Neural cell (in vitro differentiated cells): ENCODE data around the gene ATE1. TPM values are rescaled to one million over a fixed set of nuclear protein-coding genes. Genes with fewer than 3 reads are reported as not detected.
"Not testable (repeated sequence)": the region's sequence is repeated elsewhere in the genome, so short reads cannot be mapped to it uniquely, and the experiment has no call there.

Experiments
- H2AFZ ChIP-seq: fragments of 200-600, 300-800 bp; sonication (generic), shearing (Covaris generic); 2 replicates; pipeline ENCODE4 v1.6.0; 2014; ENCODE audit warnings: low read depth, mild to moderate bottlenecking, antibody characterized with exemption, low read length, moderate library complexity
- H3F3A ChIP-seq: fragments of 200-600 bp; shearing (Covaris generic); 2 replicates; pipeline ENCODE4 v1.6.1; 2016; ENCODE audit warnings: mild to moderate bottlenecking, moderate library complexity, mixed read lengths, antibody characterized with exemption, low read length; ENCODE audit not compliant: insufficient read depth, poor library complexity, severe bottlenecking
- H3K27ac ChIP-seq: fragments of 200-600, 300-800 bp; sonication (generic), shearing (Covaris generic); 2 replicates; pipeline ENCODE4 v1.5.1; 2014; ENCODE audit warnings: mild to moderate bottlenecking, low read length, moderate library complexity
- H3K27me3 ChIP-seq: fragments of 300-800, 200-600 bp; sonication (generic), shearing (Covaris generic); 2 replicates; pipeline ENCODE4 v1.6.0; 2014; ENCODE audit warnings: mild to moderate bottlenecking, low read depth, low read length, moderate library complexity; ENCODE audit not compliant: insufficient read depth
- H3K36me3 ChIP-seq: fragments of 300-800, 200-600 bp; sonication (generic), shearing (Covaris generic); 2 replicates; pipeline ENCODE4 v1.5.1; 2014; ENCODE audit warnings: mild to moderate bottlenecking, antibody characterized with exemption, low read length, moderate library complexity; ENCODE audit not compliant: insufficient read depth
- H3K4me2 ChIP-seq: fragments of 300-800, 200-600 bp; sonication (generic), shearing (Covaris generic); 2 replicates; pipeline ENCODE4 v1.6.0; 2014; ENCODE audit warnings: mild to moderate bottlenecking, low read length
- H3K4me3 ChIP-seq: fragments of 300-800, 200-600 bp; sonication (generic), shearing (Covaris generic); 2 replicates; pipeline ENCODE4 v1.5.1; 2014; ENCODE audit warnings: mild to moderate bottlenecking, low read length, moderate library complexity
- H3K79me2 ChIP-seq: fragments of 200-600 bp; shearing (Covaris generic); replicated peaks from 2 replicates; pipeline ENCODE4 v1.6.0; 2014; ENCODE audit warnings: mild to moderate bottlenecking, low read length, moderate library complexity; ENCODE audit not compliant: insufficient read depth
- H3K9ac ChIP-seq: fragments of 300-800, 200-600 bp; sonication (generic), shearing (Covaris generic); 2 replicates; pipeline ENCODE4 v1.6.1; 2016; ENCODE audit warnings: mild to moderate bottlenecking, low read length, mixed read lengths
- H3K9me2 ChIP-seq: fragments of 200-600 bp; shearing (Covaris generic); 2 replicates; pipeline ENCODE4 v1.6.1; 2016; ENCODE audit warnings: mild to moderate bottlenecking, low read length, mixed read lengths; ENCODE audit not compliant: insufficient read depth
- H3K9me3 ChIP-seq: fragments of 200-600, 300-800 bp; sonication (generic), shearing (Covaris generic); 2 replicates; pipeline ENCODE4 v1.6.1; 2016; ENCODE audit warnings: mild to moderate bottlenecking, mixed run types, low read length, moderate library complexity, mixed read lengths
- H4K20me1 ChIP-seq: fragments of 200-600 bp; shearing (Covaris generic); 2 replicates; pipeline ENCODE4 v1.6.1; 2016; ENCODE audit warnings: mild to moderate bottlenecking, mixed run types; ENCODE audit not compliant: insufficient read depth
- CTCF ChIP-seq: fragments of 450-650 bp; IDR thresholded peaks from 2 replicates; pipeline ENCODE4 v1.5.1; 2014; ENCODE audit warnings: antibody characterized with exemption, mild to moderate bottlenecking, moderate library complexity; ENCODE audit not compliant: poor library complexity, severe bottlenecking
- EP300 ChIP-seq: fragments of 450-650 bp; conservative IDR thresholded peaks from 2 replicates; pipeline ENCODE4 v1.6.1; 2014; ENCODE audit warnings: antibody characterized with exemption, mild to moderate bottlenecking, moderate library complexity; ENCODE audit not compliant: poor library complexity, severe bottlenecking
- EZH2 ChIP-seq: fragments of 200-600, 300-800 bp; shearing (Covaris generic), sonication (generic); IDR thresholded peaks from 2 replicates; pipeline ENCODE4 v1.6.1; 2014; ENCODE audit warnings: antibody characterized with exemption, low read length, borderline replicate concordance, mild to moderate bottlenecking; ENCODE audit not compliant: insufficient read depth, poor library complexity, severe bottlenecking
- MXI1 ChIP-seq: fragments of 450-650 bp; conservative IDR thresholded peaks from 2 replicates; pipeline ENCODE4 v1.6.1; 2014; ENCODE audit warnings: antibody characterized with exemption, mild to moderate bottlenecking; ENCODE audit not compliant: poor library complexity, severe bottlenecking
- POLR2AphosphoS5 ChIP-seq: IDR thresholded peaks from 2 replicates; pipeline ENCODE4 v1.6.1; 2012
- RAD21 ChIP-seq: fragments of 450-650 bp; conservative IDR thresholded peaks from 2 replicates; pipeline ENCODE4 v1.6.1; 2014; ENCODE audit warnings: antibody characterized with exemption, mild to moderate bottlenecking, moderate library complexity
- REST ChIP-seq: IDR thresholded peaks from 2 replicates; pipeline ENCODE4 v1.6.1; 2012; ENCODE audit warnings: borderline replicate concordance
- SMC3 ChIP-seq: fragments of 450-650 bp; conservative IDR thresholded peaks from 2 replicates; pipeline ENCODE4 v1.6.1; 2014; ENCODE audit warnings: antibody characterized with exemption, mild to moderate bottlenecking, moderate library complexity; ENCODE audit not compliant: poor library complexity
- TAF1 ChIP-seq: IDR thresholded peaks from 2 replicates; pipeline ENCODE4 v1.6.1; 2012; ENCODE audit warnings: low read depth
- polyA plus RNA-seq: library from polyadenylated mRNA; depleted of rRNA; stranded (reverse); fragments of >200 nt; gene quantifications from 2 replicates; pipeline ENCODE4 v1.2.3, GENCODE V29; 2014

Gene ATE1
- polyA plus RNA-seq, 1 donor from 2014 or later: 23.7 TPM

- Histone ChIP-seq H3K4me3 (no peak overlapping the region), H3K9me2 (no peaks in the 10 kb centered on the region), H4K20me1 (no peaks in the 10 kb centered on the region), H3K36me3 (no peaks in the 10 kb centered on the region), H3F3A (no peaks in the 10 kb centered on the region), H3K27ac (no peak overlapping the region), H3K9ac (no peak overlapping the region), H3K79me2 (no peaks in the 10 kb centered on the region), H2AFZ (no peak overlapping the region), H3K27me3 (no peaks in the 10 kb centered on the region), H3K4me2 (no peak overlapping the region), H3K9me3 (no peaks in the 10 kb centered on the region)
- TF ChIP-seq MXI1: no peak
- no peak for TF ChIP-seq SMC3
- no peak for TF ChIP-seq RAD21
- TF ChIP-seq REST: no peak
- TF ChIP-seq POLR2AphosphoS5: no peak
- no peak for TF ChIP-seq EZH2
- no peak for TF ChIP-seq TAF1
- TF ChIP-seq EP300: no peak
- TF ChIP-seq CTCF: no peak
Observed at GRCh38 chr10:121765204-121765603, 162.6 kb downstream of the ATE1 start.

DNA sequence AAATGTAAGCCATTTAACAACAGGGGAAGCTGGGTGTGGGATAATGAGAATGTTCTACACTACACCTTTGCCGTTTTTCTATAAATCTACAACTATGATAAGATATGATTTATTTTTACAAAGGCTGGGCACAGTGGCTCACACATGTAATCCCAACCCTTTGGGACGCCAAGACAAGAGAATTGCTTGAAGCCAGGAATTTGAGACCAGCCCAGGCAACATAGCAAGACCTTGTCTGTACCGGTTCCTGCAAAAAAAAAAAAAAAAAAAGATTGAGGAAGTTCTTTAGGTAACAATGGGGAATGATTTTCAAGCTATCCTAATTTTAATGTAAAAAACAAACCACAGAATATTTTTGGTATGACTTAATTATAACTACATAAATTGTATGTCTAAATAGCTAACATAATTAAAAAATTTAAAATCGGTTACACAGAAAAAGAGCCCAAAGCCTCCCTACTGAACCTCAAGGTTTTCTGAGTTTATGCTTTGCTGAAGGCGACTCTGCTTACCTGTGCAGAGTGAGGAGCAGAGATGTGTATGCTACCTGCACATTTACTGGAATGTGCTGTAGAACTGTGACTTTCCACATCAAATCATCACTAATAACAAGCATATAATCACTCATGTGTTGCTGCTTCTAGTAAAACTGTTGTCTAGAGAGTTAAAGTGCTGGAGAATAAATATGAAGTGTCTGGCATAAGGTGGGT is 163.4 kb downstream of the ATE1 start:
- Histone ChIP-seq H3K79me2 (no peaks in the 10 kb centered on the region), H3K4me2 (no peak overlapping the region), H3F3A (no peaks in the 10 kb centered on the region), H2AFZ (no peak overlapping the region), H4K20me1 (no peaks in the 10 kb centered on the region), H3K27me3 (no peaks in the 10 kb centered on the region), H3K9me3 (peaks cover 3% of the 10 kb centered on the region), H3K9ac (no peak overlapping the region), H3K27ac (no peak overlapping the region), H3K9me2 (no peaks in the 10 kb centered on the region), H3K4me3 (no peak overlapping the region), H3K36me3 (no peaks in the 10 kb centered on the region)
- TF ChIP-seq TAF1 (no peak), EP300 (no peak), CTCF (no peak), EZH2 (no peak), SMC3 (no peak), POLR2AphosphoS5 (no peak), RAD21 (no peak), REST (no peak), MXI1 (no peak)

DNA sequence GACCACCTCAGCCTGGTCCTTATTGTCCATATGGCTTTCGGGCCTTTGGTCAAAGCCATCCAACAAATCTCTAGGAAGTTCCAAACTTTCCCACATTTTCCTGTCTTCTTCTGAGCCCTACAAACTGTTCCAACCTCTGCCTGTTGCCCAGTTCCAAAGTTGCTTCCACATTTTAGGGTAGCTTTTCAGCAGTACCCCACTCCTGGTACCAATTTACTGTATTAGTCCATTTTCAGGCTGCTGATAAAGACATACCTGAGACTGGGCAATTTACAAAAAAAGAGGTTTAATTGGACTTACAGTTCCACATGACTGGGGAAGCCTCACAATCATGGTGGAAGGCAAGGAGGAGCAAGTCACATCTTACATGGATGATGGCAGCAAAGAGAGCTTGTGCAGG is 170.6 kb downstream of the ATE1 start:
- H3K4me2 ChIP-seq, H3K9ac ChIP-seq, H3F3A ChIP-seq, H3K36me3 ChIP-seq, H3K27ac ChIP-seq, H3K4me3 ChIP-seq, H3K9me2 ChIP-seq, H3K9me3 ChIP-seq, H3K27me3 ChIP-seq, H3K79me2 ChIP-seq, H4K20me1 ChIP-seq, H2AFZ ChIP-seq: not testable (repeated sequence)
